Measurements from ENCODE around the gene CRABP2. TPM values are rescaled to one million over a fixed set of nuclear protein-coding genes. Genes with fewer than 3 reads are reported as not detected.

CRABP2 gene
- total RNA-seq, 1 experiment from 2014 or later: 209 TPM

GRCh38 chr1:156694690-156694962, 10.8 kb downstream of the CRABP2 start:
- peak overlapping the region; percentile 40 for H3K9ac ChIP-seq (ENCODE audit: low read length)
- H3K36me3 ChIP-seq (ENCODE audit: control insufficient read depth in 1 of 2, insufficient read depth in 2 of 2, low read length in 2 of 2): peaks cover 8 to 12% of the 10 kb centered on the region in 2 experiments; a peak in 3 of 4 replicates
- H3K9me3 ChIP-seq (ENCODE audit: control insufficient read depth in 1 of 2, insufficient read depth in 1 of 2, low read depth in 1 of 2, low read length in 2 of 2): no peaks in the 10 kb centered on the region
- ChIA-PET RAD21 (ENCODE audit: low non-redundant PET in 1 of 2, low total read pairs in 2 of 2, uncharacterized antibody in 2 of 2, unreplicated experiment in 2 of 2) (no interaction called here), CTCF (interaction anchor here (1.0 to 10.0 kb wide), 3 partner anchors 13 to 232 kb away, joined by 3 to 310 read pairs (median 9); partner anchors contain the start of gene CRABP2), POLR2A (interaction anchor here (0.7 to 4.1 kb wide), 2 partner anchors 10 to 32 kb away, joined by 3 to 36 read pairs; partner anchors contain the start of gene CRABP2)
- DNase-seq (ENCODE audit: low read depth, low spot score) (no peak), ATAC-seq (no peak)
- H3K27me3 ChIP-seq (ENCODE audit: insufficient read depth, low read length): no peaks in the 10 kb centered on the region
- no peaks in the 10 kb centered on the region for H4K20me1 ChIP-seq (ENCODE audit: insufficient read depth)
- no peaks in the 10 kb centered on the region for H3K9me2 ChIP-seq (ENCODE audit: insufficient read depth)
- intact Hi-C loops (cut with micrococcal nuclease): no loop called here
- no peaks in the 10 kb centered on the region for H3K79me2 ChIP-seq (ENCODE audit: insufficient read depth, low read length)
- peak overlapping the region; percentile 72; the same call in 1 of the 2 replicates for H3K27ac ChIP-seq (ENCODE audit: low read depth, low read length)
- no peak overlapping the region for H2AFZ ChIP-seq (ENCODE audit: low read depth, low read length, poor library complexity, severe bottlenecking)
- BruUV-seq (replicated peaks): no TSS peak
- H3K4me1 ChIP-seq (ENCODE audit: control insufficient read depth in 1 of 2, insufficient read depth in 2 of 2, low read length in 2 of 2): peaks cover 48 to 52% of the 10 kb centered on the region in 2 experiments
- TF ChIP-seq ATF3 (IDR thresholded peaks at IDR 0.05): no peak
- no peak for TF ChIP-seq ZNF274 (IDR thresholded peaks at IDR 0.05; ENCODE audit: low read depth, low read length)
- TF ChIP-seq REST (IDR thresholded peaks at IDR 0.05; ENCODE audit: low read depth): no peak
- TF ChIP-seq MAX (IDR thresholded peaks at IDR 0.05): no peak
- no peak for TF ChIP-seq CEBPB (IDR thresholded peaks at IDR 0.05; ENCODE audit: low read depth)
- TF ChIP-seq POLR2A (IDR thresholded peaks at IDR 0.05; ENCODE audit: borderline replicate concordance, extremely low read depth, insufficient read depth, insufficient read length): no peak
- no peak for TF ChIP-seq ZFX (IDR thresholded peaks at IDR 0.05)
- no peak for TF ChIP-seq YY1 (IDR thresholded peaks at IDR 0.05; ENCODE audit: extremely low read depth, insufficient replicate concordance, low read depth, low read length)
- no peak for TF ChIP-seq SIN3A (IDR thresholded peaks at IDR 0.05; ENCODE audit: low read depth)
- no peak for TF ChIP-seq ELF1 (IDR thresholded peaks at IDR 0.05; ENCODE audit: borderline replicate concordance, low read depth)
- peak overlapping the region; percentile 84; the same call in 1 of the 2 replicates for H3K4me2 ChIP-seq (ENCODE audit: low read length)
- no peak overlapping the region for H3K4me3 ChIP-seq (replicated peaks in 1 of 2; ENCODE audit: low read depth in 1 of 2, low read length in 2 of 2)

All from HCT116 (cell line).